ENCODE results near the gene HIPK4. TPM values are rescaled to one million over a fixed set of nuclear protein-coding genes. Genes with fewer than 3 reads are reported as not detected.

Gene HIPK4
- total RNA-seq, 1 donor from 2014 or later = not detected

DNA sequence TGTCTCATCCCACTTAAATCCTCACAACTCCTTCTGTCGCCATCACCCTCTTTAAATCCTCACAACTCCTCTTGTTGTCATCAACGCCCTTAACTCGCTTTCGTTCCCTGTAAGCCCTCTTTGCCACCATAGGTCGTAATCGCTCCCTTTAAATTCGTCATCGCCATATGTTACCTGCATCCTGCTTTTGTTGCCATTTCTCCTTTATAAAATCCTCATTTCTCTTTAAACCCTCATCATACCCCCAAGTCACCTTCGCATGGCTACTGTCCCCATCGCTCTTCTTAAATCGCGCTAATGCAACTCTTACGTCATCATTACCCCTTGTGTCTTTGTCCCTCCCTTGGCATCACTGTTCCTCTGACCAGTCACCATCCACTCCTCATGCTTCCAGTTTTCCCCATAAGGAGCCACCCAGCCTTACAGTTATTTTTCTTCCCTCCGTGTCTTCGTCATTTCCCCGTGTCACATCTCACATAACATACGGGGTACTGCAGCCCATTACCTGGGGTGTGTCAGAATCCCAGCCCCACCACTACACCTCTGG, 40.9 kb downstream of the HIPK4 start:
- no peaks in the 10 kb centered on the region for H3K27me3 Mint-ChIP-seq
- H3K9me3 Mint-ChIP-seq (ENCODE audit: low read depth) = no peaks in the 10 kb centered on the region
- H3K27ac Mint-ChIP-seq = peak overlapping the region; percentile 72
- no peaks in the 10 kb centered on the region for H3K36me3 Mint-ChIP-seq (ENCODE audit: insufficient read depth)
- H3K4me3 Mint-ChIP-seq (ENCODE audit: low read depth) = peak overlapping the region; percentile 91
- peaks cover 13% of the 10 kb centered on the region for H3K4me1 Mint-ChIP-seq (ENCODE audit: low read depth)
- DNase-seq (ENCODE audit: low spot score, unreplicated experiment) = no peak
- TF ChIP-seq, protein P1, sequence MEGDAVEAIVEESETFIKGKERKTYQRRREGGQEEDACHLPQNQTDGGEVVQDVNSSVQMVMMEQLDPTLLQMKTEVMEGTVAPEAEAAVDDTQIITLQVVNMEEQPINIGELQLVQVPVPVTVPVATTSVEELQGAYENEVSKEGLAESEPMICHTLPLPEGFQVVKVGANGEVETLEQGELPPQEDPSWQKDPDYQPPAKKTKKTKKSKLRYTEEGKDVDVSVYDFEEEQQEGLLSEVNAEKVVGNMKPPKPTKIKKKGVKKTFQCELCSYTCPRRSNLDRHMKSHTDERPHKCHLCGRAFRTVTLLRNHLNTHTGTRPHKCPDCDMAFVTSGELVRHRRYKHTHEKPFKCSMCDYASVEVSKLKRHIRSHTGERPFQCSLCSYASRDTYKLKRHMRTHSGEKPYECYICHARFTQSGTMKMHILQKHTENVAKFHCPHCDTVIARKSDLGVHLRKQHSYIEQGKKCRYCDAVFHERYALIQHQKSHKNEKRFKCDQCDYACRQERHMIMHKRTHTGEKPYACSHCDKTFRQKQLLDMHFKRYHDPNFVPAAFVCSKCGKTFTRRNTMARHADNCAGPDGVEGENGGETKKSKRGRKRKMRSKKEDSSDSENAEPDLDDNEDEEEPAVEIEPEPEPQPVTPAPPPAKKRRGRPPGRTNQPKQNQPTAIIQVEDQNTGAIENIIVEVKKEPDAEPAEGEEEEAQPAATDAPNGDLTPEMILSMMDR (IDR thresholded peaks at IDR 0.05; ENCODE audit: unreplicated experiment) = no peak

DNA sequence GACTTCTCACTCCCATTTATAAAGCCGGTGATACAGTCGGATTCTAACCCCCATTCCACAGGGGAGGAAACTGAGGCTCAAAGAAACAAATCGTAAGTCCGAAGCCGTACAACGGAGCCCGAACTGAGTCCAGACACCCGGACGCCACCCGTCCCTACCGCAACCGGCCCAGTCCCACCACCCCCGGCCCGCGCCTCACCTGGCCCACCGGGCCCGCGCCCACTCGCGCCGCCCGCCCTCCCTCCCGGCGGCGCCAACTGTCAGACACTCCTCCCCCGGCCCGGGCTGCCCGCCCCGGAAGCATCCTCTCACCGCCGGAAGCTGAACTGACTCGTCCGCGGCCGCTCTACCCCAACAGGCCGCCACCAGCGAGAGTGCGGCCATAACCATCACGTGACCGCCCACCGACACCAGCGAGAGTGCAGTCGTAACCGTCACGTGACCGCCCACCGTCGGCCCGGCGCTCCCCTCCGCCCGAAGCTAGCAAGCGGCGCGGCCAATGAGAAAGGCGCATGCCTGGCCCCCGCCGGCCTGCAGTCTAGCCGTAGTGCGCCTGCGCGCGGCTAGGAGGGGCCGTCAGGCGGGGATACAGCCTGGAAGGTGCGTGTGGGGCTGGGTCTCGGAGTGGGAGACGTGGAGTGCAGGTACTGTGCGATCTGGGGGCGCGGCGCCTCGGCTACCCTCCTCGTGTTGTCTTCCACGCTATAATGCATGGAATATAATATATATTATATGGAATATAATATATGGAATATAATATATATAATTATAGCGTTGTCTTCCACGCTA, 41.7 kb downstream of the HIPK4 start, which contains the start of the genes C19orf47 and PLD3:
Gene C19orf47, minus strand, starts transcription at position 273 of the 789 bp plus-strand sequence. CDS start 6,540 bp downstream, outside the sequence.
Gene PLD3, plus strand, starts transcription at position 571 of the 789 bp plus-strand sequence. CDS start 17,789 bp downstream, outside the sequence.
- Mint-ChIP-seq H3K27ac (peak within 1 kb of the TSS; percentile 95), H3K4me1 (ENCODE audit: low read depth) (peaks cover 13% of the 10 kb centered on the region), H3K27me3 (no peaks in the 10 kb centered on the region), H3K9me3 (ENCODE audit: low read depth) (no peaks in the 10 kb centered on the region), H3K4me3 (ENCODE audit: low read depth) (peak within 1 kb of the TSS; percentile 91), H3K36me3 (ENCODE audit: insufficient read depth) (no peaks in the 10 kb centered on the region)
- peak; percentile 98 for DNase-seq (ENCODE audit: low spot score, unreplicated experiment)
- TF ChIP-seq, protein P1 (IDR thresholded peaks at IDR 0.05; ENCODE audit: unreplicated experiment) = no peak

DNA sequence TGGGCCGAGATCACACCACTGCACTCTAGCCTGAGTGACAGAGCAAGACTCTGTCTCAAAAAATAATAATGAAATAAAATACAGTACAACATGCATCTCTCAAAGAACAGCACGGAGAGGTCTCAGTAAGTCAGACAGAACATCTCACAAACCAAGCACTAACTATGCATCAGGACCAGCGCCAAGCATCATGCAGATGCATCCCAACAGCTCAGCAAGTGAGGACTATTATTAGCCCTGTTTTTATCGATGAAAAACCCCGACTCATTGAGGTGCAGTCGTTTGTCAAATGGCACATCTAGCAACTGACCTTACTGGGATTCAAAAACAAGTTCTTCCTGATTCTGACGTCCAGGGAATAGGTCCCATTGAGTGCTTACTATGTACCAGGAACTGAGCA, 45.6 kb downstream of the HIPK4 start:
- peaks cover 5% of the 10 kb centered on the region for H3K36me3 Mint-ChIP-seq (ENCODE audit: insufficient read depth)
- DNase-seq (ENCODE audit: low spot score, unreplicated experiment) = no peak
- TF ChIP-seq, protein P1 (IDR thresholded peaks at IDR 0.05; ENCODE audit: unreplicated experiment) = no peak
- H3K4me1 Mint-ChIP-seq (ENCODE audit: low read depth) = peaks cover 13% of the 10 kb centered on the region
- H3K9me3 Mint-ChIP-seq (ENCODE audit: low read depth) = no peaks in the 10 kb centered on the region
- no peak overlapping the region for H3K4me3 Mint-ChIP-seq (ENCODE audit: low read depth)
- no peaks in the 10 kb centered on the region for H3K27me3 Mint-ChIP-seq
- H3K27ac Mint-ChIP-seq = no peak overlapping the region

DNA sequence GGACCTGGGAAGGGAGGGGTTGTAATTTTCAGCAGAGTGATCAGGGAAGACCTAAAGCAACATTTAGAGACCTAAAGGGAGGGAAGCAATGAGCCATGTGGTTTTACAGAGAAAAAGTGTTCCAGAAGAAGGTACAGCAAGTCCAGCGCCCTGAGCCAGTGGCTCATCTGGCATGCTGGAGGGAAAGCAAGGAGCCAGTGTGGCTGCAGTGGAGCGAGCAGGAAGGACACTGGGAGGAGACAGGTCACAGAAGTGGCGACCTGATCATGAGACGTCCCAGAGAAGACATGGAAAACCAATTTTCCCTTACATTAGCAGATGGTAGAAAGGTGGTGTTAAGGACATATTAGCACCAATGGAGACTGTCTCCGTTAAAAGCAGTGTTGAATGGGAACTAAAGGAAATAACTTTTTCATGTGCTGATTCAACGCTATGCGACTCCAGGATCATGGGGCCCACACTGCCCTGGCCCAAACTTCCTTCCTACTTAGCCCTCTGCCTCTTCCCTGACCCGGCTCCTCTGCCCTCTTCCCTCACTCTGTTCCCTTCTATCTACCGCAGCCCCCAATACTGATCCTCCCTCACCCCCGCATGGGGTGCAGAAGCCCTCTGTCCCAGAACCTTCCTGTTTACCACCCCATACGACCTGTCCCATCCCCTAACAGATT, 47.2 kb downstream of the HIPK4 start:
- peak overlapping the region; percentile 55 for H3K27ac Mint-ChIP-seq
- H3K9me3 Mint-ChIP-seq (ENCODE audit: low read depth) = no peaks in the 10 kb centered on the region
- DNase-seq (ENCODE audit: low spot score, unreplicated experiment) = no peak
- peaks cover 9% of the 10 kb centered on the region for H3K36me3 Mint-ChIP-seq (ENCODE audit: insufficient read depth)
- peaks cover 6% of the 10 kb centered on the region for H3K4me1 Mint-ChIP-seq (ENCODE audit: low read depth)
- TF ChIP-seq, protein P1 (IDR thresholded peaks at IDR 0.05; ENCODE audit: unreplicated experiment) = no peak
- no peaks in the 10 kb centered on the region for H3K27me3 Mint-ChIP-seq
- no peak overlapping the region for H3K4me3 Mint-ChIP-seq (ENCODE audit: low read depth)
